Stimulated activated CD4-positive, alpha-beta T cell treated with anti-CD3 and anti-CD28 coated beads, TNF-alpha, amount 100 ng/mL, for 48 hours (primary cell): ENCODE results near the gene TFF1.

Experiments used
- DNase-seq, 3 donors: peaks; one replicate each; pipeline ENCODE4 v3.0.0-alpha.2; 2020; ENCODE audit warnings: low read depth in 3 of 3

TFF1 gene

DNA sequence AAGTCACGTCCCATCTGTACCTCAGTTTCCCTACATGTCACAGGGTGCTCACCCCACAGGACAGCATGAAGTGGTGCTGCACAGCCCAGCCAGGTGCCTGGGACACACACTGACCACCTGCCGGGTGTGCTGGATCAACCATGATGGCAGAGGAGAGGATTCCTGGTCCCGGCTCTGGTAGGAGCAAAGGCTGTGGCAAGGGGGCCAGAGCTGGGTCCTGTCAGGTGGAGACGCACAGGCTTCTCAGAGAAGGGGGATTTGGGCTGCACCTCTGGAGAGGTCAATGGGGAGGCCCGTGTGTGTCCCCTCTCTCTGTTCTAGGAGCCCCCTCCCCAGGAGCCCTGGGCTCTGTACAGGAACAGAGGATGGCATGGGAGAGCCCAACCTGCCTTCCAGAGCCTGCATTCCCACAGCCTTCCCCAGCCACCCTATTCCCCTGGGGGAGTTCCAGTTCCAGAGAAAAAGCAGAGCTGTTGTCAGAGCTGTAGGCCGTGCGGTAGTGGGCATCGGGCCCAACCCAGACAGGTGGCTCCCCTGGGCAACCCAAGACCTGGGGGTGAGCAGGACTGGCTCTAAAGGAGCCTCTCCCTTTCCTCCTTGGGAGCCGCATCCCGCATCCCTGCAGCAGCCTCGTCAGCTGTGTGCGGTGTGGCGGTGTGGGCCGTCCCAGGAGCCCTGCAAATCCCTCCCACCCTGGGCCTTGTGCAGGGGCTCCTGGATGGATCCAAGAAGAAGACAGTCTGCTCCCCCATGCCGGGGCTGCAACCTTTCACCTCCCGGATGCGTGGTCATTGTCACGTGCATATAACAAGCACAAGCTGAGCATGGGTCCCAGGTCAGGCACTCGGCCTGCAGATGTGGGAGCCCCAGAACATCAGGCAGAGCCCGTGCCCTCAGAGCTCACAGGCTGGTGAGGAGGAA lies 48.2 kb downstream of the TFF1 start:
- DNase-seq = no peak

DNA sequence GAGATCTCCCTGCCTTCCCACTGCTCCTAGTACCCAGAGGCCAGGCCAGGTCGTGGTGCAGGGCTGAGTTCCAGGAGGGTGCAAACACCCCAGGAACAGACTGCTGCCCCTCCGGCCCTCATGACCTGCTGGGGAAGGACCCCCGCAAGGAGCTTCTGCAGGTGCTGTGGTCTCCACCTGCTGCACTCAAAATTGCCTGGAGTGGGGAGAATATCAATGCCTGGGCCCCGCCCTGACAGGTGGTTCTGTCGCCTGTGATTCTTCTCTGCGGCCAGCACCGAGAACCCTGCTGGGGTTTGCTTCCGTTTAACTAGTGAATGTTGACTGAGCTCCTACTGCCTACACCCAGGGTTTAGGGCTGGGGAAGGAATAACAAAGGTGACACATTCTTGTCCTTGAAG lies 49.0 kb downstream of the TFF1 start:
- DNase-seq = no peak

GRCh38 chr21:42316891-42317290 lies 49.4 kb downstream of the TFF1 start:
- DNase-seq = no peak

- no peak for DNase-seq
These were observed 50.9 kb downstream of the TFF1 start, which contains the start of gene TFF3 for GRCh38 chr21:42315296-42315891. Gene TFF3 (minus strand): TSS chr21:42315409. CDS start chr21:42315374, 35 bp downstream.

DNA sequence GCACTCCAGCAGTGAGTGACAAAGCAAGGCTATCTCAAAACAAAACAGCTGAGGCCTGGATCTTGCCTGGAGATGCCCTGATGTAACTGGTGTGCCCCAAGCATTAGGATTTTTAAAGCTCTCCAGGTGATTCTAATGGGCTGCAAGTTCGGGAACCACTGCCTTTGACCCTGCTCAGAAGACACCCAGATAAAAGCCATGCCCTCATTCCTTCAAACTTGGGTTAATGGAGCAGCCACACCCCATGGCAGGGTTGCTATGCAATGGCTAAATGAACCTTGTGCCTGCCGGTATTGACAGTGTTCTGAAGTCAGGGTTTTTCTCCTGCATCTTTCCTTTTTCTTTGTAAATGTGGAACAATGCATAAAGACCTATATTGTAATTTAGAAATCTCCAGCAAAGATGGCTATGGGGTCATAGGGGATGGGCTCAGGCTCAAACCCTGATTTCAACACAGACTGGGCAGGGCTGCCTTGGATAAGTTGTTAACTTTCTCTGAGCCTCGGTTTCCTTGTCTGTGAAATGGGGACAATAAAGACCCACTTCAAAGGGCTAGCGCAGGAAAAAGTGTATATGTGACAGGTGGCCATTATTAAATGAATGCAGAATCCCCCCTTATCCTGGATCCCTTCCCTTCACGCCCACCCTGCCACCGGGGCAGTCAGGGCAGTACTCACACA lies 51.6 kb downstream of the TFF1 start:
- DNase-seq = no peak

DNA sequence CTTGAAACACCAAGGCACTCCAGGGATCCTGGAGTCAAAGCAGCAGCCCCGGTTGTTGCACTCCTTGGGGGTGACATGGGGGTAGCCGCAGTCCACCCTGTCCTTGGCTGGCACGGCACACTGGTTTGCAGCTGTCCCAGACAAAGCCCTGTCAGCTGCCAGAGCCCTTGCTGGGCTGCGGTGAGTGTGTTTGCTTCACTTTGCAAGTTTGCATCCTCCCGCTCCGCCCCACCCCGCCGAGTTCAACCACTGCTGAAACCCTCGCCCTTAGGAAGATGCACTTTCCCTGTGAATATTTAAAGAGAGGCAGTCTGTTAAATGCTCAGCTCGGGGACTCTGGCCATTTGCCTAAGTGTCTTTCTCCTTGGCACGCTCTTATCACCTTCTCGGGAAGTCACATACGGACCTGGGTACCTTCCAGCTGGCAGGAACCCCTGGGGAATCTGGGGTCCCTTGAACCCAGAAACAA lies 52.8 kb downstream of the TFF1 start:
- DNase-seq = no peak

GRCh38 chr21:42312626-42313104 lies 53.7 kb downstream of the TFF1 start:
- no peak for DNase-seq
